ENCODE results near the gene LRRC45. TPM values are rescaled to one million over a fixed set of nuclear protein-coding genes. Genes with fewer than 3 reads are reported as not detected.

The LRRC45 gene
- total RNA-seq, 2 experiments from 2014 or later, result 41.2 to 52.0 TPM

DNA sequence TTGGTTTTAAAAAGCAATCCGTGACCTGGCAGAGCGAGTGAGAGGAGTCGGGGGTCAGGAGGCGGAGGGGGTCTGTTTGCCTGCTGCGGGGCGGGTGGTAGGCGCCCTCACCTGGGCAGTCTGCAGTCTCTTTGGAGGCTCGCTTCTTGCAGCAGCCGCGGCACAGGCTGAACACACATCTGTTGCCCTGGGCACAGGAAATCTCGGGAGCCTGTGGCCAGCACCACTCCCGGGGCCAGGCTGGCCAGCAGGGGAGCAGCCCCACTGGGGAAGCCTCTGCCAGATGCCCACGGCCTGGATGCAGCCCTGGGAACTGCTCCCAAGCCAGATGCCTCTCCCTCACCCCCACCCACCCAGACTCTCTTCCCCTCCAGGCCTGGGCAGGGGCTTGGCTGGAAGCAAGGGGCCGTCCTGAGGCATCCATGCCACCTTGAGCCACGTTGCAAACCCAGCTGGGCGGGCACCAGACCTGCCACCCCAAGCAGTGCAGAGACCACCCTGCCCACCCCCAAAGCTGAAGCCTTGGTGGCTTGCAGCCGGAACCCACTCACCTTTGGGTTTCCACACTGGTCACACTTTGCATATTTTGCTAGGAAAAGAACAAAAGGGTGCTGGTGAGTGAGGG, 35.2 kb downstream of the LRRC45 start:
- TF ChIP-seq, protein P1, sequence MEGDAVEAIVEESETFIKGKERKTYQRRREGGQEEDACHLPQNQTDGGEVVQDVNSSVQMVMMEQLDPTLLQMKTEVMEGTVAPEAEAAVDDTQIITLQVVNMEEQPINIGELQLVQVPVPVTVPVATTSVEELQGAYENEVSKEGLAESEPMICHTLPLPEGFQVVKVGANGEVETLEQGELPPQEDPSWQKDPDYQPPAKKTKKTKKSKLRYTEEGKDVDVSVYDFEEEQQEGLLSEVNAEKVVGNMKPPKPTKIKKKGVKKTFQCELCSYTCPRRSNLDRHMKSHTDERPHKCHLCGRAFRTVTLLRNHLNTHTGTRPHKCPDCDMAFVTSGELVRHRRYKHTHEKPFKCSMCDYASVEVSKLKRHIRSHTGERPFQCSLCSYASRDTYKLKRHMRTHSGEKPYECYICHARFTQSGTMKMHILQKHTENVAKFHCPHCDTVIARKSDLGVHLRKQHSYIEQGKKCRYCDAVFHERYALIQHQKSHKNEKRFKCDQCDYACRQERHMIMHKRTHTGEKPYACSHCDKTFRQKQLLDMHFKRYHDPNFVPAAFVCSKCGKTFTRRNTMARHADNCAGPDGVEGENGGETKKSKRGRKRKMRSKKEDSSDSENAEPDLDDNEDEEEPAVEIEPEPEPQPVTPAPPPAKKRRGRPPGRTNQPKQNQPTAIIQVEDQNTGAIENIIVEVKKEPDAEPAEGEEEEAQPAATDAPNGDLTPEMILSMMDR (conservative IDR thresholded peaks at IDR 0.05; ENCODE audit: low read length), result no peak
- ChIA-PET CTCF (ENCODE audit: unreplicated experiment) (no interaction called here), POLR2A (no interaction called here)
- BruUV-seq (replicated peaks), result no TSS peak
- no peaks in the 10 kb centered on the region for H3K79me2 ChIP-seq (ENCODE audit: insufficient read depth, low read depth, low read length)
- H3K9me2 ChIP-seq (ENCODE audit: insufficient read depth, low read length), result no peaks in the 10 kb centered on the region
- no peak overlapping the region for H3K4me2 ChIP-seq (ENCODE audit: low read length)
- peaks cover 96% of the 10 kb centered on the region for H3K36me3 ChIP-seq (ENCODE audit: insufficient read depth, low read length)
- no peak overlapping the region for H3K4me3 ChIP-seq (ENCODE audit: low read depth, low read length, poor library complexity, severe bottlenecking)
- no peak for DNase-seq (ENCODE audit: low spot score)
- H2AFZ ChIP-seq (ENCODE audit: low read length), result no peak overlapping the region
- intact Hi-C loops (cut with micrococcal nuclease; ENCODE audit: unreplicated experiment), result no loop called here
- no peak overlapping the region for H3K27ac ChIP-seq (ENCODE audit: low read depth, low read length, poor library complexity, severe bottlenecking)
- no peaks in the 10 kb centered on the region for H4K20me1 ChIP-seq (ENCODE audit: insufficient read depth, low read length)
- no peaks in the 10 kb centered on the region for H3K9me3 ChIP-seq (ENCODE audit: low read length)
- H3K4me1 ChIP-seq (ENCODE audit: insufficient read depth, low read length, poor library complexity, severe bottlenecking), result no peaks in the 10 kb centered on the region

DNA sequence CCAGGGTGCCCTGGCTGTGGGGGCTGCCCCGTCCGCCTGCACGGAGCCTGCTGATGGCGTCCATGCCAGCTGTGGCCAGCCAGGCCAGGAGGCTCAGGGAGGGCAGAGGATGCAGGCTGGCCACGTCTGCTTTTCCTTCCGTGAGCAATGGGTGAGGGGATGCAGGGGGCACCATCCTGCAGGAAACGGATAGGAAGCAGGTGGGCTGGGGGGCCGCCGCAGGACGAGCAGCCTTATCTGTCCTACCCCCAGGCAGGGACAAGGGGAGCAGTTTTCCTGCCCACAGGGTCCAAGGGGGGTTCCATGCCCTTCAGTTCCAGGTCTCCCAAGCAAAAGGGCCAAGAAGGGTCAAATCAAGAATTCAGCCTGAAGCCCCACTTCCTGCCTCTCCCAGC, 35.7 kb downstream of the LRRC45 start:
- Histone ChIP-seq H3K79me2 (ENCODE audit: insufficient read depth, low read depth, low read length) (peaks cover 3% of the 10 kb centered on the region; the same call in 1 of the 2 replicates), H3K4me3 (ENCODE audit: low read depth, low read length, poor library complexity, severe bottlenecking) (no peak overlapping the region), H3K36me3 (ENCODE audit: insufficient read depth, low read length) (peaks cover 97% of the 10 kb centered on the region), H2AFZ (ENCODE audit: low read length) (no peak overlapping the region), H3K27ac (ENCODE audit: low read depth, low read length, poor library complexity, severe bottlenecking) (no peak overlapping the region), H3K9me3 (ENCODE audit: low read length) (no peaks in the 10 kb centered on the region), H4K20me1 (ENCODE audit: insufficient read depth, low read length) (no peaks in the 10 kb centered on the region; the same call in 1 of the 2 replicates), H3K4me1 (ENCODE audit: insufficient read depth, low read length, poor library complexity, severe bottlenecking) (peaks cover 3% of the 10 kb centered on the region), H3K4me2 (ENCODE audit: low read length) (no peak overlapping the region), H3K9me2 (ENCODE audit: insufficient read depth, low read length) (no peaks in the 10 kb centered on the region)
- POLR2A ChIA-PET, result no interaction called here
- TF ChIP-seq EZH2phosphoT487 (IDR thresholded peaks at IDR 0.05; ENCODE audit: borderline replicate concordance, low read depth, low read length), result no peak
- TF ChIP-seq, protein P1 (conservative IDR thresholded peaks at IDR 0.05; ENCODE audit: low read length), result no peak
- CTCF ChIA-PET (ENCODE audit: unreplicated experiment), result no interaction called here
- intact Hi-C loops (cut with micrococcal nuclease; ENCODE audit: unreplicated experiment), result no loop called here
- no peak for DNase-seq (ENCODE audit: low spot score)
- BruUV-seq (replicated peaks), result no TSS peak

DNA sequence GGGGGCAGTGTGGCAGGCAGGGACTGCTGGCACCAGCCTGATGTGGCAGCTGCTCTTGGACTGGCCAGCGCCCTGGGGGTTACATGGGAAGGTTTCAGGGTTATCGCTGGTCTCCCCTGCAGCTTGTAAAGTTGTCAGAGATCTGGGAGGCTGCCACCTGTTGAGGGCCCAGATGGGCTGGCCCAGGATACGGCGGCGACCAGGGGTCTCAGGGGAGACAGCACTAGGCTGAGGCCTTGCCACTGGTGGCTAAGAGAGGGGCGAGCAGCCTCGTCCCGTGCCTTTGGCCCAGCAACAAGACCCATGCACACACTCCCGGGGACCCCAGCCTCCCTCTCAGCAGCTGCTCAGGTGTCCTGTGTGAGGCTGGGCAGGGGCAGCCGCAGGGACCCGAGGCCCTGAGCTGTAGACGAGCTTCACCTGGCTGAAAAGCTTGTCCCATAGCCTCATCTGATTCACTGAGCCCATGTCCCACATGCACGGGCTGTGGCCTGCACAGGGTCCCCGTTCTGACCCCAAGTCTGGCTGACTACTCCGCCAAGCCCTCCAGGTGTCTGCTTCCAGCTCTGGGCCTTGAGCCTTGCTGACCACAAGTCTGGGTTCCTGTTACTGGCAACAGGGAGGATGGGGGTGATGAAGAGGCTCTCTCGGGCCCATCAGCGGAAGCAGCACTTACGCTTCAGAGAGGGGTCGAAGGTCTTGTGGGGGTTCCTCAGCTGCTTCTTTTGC, 36.3 kb downstream of the LRRC45 start:
- Histone ChIP-seq H3K79me2 (ENCODE audit: insufficient read depth, low read depth, low read length) (peaks cover 9% of the 10 kb centered on the region; the same call in 1 of the 2 replicates), H3K9me2 (ENCODE audit: insufficient read depth, low read length) (no peaks in the 10 kb centered on the region), H3K4me3 (ENCODE audit: low read depth, low read length, poor library complexity, severe bottlenecking) (no peak overlapping the region), H4K20me1 (ENCODE audit: insufficient read depth, low read length) (no peaks in the 10 kb centered on the region; the same call in 1 of the 2 replicates), H3K27ac (ENCODE audit: low read depth, low read length, poor library complexity, severe bottlenecking) (no peak overlapping the region), H2AFZ (ENCODE audit: low read length) (no peak overlapping the region), H3K4me2 (ENCODE audit: low read length) (no peak overlapping the region), H3K4me1 (ENCODE audit: insufficient read depth, low read length, poor library complexity, severe bottlenecking) (peaks cover 9% of the 10 kb centered on the region), H3K9me3 (ENCODE audit: low read length) (no peaks in the 10 kb centered on the region), H3K36me3 (ENCODE audit: insufficient read depth, low read length) (peaks cover 97% of the 10 kb centered on the region)
- ChIA-PET CTCF (ENCODE audit: unreplicated experiment) (no interaction called here), POLR2A (no interaction called here)
- no peak for DNase-seq (ENCODE audit: low spot score)
- intact Hi-C loops (cut with micrococcal nuclease; ENCODE audit: unreplicated experiment), result no loop called here
- TF ChIP-seq EZH2phosphoT487 (IDR thresholded peaks at IDR 0.05; ENCODE audit: borderline replicate concordance, low read depth, low read length), result no peak
- TF ChIP-seq, protein P1 (conservative IDR thresholded peaks at IDR 0.05; ENCODE audit: low read length), result no peak
- no TSS peak for BruUV-seq (replicated peaks)
